HG03565 (cell line): ENCODE results near the gene COLEC11.

Source experiments
- ATAC-seq: cut with Tn5 transposase; IDR thresholded peaks from one replicate; pipeline ENCODE4 v1.9.1; 2021; ENCODE audit warnings: mild to moderate bottlenecking, moderate library complexity; ENCODE audit not compliant: unreplicated experiment

The COLEC11 gene

GRCh38 chr2:3637311-3637675, 42.4 kb downstream of the COLEC11 start:
- no peak for ATAC-seq

DNA sequence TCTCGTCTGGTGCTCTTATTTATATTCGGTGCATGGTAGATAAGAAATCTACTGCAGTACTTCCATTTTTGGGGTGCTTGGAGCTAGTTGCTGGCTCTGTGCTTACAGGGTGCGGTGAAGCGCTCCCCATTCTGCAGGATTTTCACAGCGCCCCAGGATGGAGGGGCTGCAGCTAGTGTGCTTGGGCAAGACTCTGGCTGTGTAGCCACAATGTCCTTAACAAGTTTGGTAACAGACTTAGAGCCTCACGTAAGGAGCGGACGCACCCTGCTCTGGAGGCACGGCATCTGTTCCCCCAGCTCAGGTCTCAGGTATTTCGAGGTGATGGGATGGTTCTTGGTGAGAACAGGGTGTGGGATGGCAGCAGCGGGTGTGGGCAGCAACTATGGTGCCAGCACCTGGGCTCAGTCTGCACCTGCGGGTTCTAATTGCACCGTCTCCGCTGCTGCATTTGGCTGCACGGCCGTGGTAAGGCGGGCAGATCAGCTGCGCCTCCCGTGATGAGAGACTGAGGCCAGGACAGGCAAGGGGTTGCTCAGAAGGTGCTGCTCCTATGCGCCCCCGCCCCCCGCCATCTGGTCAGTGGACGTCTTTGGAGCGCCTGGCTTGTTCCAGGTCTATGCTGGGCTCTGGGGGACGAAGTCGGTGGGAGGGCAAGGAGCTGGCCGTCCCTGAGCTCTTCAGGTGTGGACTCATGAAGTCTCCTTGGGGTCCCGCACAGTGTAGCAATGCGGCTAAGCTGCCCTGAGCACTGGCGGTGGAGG, 43.0 kb downstream of the COLEC11 start:
- ATAC-seq, result no peak

DNA sequence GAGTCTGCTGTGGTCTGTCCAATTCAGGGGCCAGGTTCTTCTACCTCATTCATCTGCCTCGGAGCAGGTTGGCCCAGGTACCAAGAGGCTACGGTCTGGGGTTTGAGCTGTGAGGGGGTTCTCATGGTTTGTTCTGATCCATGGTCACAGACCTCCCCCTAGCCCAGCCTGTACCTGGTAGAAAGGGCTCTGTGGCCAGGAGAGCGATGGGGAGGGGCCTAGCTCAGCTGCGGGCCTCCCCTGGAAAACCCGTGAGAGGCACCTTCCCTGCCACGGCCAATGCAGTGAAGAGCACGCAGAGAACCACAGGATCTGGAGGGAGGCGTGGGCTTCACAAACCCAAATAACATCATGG, 43.5 kb downstream of the COLEC11 start:
- ATAC-seq, result no peak

- no peak for ATAC-seq
Measured at GRCh38 chr2:3639015-3639630, 44.2 kb downstream of the COLEC11 start.

DNA sequence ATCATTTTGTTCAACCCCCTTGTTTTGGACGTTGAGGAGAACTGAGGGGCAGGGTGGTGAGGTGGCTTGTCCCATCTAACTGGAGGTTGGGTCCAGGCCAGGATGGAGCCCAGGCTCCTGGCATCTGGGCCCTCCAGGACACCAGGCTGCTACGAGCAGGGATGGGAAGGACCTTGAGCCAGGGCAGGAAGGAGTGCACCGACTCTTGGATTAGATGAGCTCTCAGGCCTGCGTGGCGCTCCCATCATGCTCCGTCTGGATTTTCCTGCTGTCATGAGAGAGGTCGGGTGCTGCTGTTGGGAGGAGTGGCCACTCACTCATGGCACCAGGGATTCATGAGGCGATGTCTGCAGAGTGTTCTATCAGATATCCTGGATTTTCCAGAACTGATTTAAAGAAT, 44.7 kb downstream of the COLEC11 start:
- no peak for ATAC-seq

DNA sequence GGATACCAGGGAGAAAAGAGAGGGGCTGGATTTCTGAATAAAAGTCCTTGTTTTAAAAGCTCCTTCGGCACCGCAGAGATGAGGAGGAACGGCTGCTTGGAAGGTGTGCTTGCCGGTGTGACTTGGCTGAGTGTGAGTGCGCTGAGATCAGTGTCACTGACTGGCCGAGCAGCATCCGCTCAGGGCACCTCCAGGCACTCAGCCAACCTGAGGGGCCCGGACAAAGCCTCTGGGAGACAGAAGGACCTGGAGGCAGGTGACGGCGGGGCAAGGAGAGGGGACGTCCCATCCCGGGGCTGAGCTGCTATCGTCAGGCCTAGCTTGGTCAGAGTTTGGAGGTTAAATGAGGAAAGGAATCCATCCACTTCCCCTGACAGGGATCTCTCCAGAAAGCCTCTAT, 46.3 kb downstream of the COLEC11 start:
- no peak for ATAC-seq

- ATAC-seq, result no peak
Measured at GRCh38 chr2:3641841-3642421, 47.0 kb downstream of the COLEC11 start.

DNA sequence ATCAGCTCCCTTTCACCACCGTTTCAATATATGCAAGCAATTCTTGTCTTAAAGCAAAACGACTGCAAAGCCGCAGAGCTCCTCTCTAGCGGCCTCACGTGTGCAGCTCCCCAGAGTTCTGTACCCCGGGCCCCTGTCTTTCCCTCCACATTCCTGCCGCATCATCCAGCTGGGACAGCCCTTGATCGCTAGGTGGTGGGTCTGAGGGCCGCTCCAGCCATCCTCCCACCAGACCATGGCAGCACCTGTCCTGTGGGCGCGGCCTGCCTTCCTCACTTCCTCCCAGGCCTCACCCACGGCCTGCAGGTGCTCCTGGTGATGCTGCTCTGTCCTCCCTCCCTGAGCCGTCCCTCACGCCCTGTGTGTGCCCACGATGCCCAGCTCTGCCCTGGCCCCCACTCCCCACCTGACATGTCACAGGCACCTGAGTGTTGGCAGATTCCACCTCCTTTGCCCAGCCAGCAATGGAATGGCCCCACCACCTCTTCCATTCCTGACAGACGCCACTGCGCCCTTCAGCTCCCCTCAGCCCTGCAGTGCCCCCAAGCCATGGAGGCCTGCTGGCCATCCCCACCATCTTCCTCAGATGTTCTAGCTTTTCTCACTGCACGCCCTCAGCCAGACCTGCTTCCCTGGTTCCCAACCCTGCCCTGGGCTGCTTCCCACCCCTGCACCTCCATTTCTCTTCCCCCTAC, 47.8 kb downstream of the COLEC11 start:
- no peak for ATAC-seq

DNA sequence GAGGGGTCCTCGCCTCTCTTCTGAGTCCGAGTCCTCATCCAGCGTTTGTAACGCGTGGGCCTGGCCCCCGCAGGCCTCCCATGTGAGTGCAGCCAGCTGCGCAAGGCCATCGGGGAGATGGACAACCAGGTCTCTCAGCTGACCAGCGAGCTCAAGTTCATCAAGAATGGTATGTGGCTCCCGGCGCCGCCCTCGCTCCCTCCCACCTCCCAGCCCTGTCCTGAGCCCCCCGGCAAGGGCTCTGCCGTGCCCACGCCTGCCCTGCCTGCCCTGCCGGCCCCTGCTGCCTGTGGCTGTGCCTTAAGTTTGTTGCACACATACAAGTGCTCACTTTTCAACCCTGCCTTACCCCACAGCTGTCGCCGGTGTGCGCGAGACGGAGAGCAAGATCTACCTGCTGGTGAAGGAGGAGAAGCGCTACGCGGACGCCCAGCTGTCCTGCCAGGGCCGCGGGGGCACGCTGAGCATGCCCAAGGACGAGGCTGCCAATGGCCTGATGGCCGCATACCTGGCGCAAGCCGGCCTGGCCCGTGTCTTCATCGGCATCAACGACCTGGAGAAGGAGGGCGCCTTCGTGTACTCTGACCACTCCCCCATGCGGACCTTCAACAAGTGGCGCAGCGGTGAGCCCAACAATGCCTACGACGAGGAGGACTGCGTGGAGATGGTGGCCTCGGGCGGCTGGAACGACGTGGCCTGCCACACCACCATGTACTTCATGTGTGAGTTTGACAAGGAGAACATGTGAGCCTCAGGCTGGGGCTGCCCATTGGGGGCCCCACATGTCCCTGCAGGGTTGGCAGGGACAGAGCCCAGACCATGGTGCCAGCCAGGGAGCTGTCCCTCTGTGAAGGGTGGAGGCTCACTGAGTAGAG, 48.7 kb downstream of the COLEC11 start:
- ATAC-seq, result no peak

- no peak for ATAC-seq
Measured at GRCh38 chr2:3644246-3644525, 49.3 kb downstream of the COLEC11 start.

DNA sequence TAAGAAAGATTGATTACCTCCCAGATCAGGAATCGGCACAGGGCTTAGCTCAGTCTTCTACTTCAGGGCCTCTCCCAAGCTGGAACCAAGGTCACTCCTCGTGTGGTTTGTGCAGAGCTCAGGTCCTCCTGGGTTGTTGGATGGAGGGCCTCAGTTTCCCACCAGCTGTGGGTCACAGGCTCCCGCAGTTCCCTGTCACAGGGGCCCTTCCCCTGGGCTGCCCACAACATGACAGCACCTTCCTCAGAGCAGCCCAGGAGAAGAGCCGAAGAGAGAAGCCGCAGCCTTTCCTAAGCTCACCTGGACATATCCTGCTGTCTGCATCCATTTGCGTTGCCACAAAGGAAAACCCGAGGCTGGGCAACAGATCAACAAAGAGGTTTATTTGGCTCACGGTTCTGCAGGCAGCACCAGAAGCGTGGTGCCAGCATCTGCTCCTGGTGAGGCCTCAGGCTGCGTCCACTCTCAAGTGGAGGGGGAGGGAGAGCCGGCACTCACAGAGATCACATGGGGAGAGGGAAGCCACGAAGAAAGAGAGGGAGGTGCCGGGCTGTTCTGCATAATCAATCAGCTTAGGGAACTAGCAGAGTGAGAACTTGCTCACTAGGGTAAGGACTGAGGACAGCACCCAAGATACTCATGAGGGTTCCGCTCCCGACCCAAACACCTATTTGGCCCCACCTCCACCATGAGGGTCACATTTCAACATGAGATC, 50.1 kb downstream of the COLEC11 start:
- no peak for ATAC-seq

DNA sequence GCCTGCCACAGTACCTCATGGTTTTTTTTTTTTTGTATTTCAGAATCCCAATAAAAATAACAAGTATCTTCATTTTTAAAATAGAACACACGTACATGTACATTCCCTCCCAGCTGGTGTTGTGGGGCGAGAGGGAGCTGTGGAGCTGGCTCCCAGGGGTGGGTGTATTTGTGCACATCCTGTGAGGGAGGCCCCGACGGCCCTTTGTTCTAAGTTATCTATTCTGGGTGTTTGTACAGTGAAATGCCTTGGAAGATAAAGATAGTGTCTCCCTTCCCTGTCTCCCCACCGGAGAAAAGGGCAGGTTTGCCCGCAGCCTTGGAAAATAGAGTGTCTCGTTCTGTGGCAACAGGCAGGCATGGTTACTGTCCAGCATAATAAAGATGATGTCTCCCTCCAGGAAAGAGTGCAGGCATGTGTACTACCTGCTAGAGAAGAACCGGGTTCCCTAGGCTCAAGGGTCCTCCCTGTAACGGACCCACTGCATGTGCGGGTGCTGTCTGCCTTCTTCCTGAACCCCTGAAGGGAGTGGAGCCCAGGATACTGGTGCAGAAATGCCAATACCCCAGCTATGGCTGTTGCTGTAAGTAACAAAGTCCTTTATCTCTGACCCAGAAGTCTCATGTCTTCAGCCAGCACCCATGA, 51.0 kb downstream of the COLEC11 start:
- ATAC-seq, result no peak

DNA sequence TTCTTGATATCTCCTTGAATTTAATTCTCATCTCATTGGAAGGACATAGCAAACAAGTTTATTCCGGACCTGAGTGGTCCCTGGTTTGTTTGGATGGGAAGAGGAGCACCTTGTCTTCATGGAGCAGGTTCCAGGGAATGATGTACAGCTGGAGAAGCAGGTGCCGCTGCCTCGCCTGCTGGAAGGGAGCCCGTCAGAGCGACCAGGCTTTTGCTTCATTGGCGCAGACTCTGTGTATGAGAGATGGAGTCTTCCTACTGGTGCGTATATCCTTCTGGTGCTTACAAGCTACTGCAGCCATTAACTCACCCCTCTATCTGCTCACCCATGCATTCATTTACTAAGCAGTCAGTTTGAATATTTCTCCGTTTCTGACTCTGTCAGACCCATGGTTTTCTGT, 51.5 kb downstream of the COLEC11 start:
- ATAC-seq, result no peak

- ATAC-seq, result no peak
Measured at GRCh38 chr2:3647246-3647645, 52.3 kb downstream of the COLEC11 start.

DNA sequence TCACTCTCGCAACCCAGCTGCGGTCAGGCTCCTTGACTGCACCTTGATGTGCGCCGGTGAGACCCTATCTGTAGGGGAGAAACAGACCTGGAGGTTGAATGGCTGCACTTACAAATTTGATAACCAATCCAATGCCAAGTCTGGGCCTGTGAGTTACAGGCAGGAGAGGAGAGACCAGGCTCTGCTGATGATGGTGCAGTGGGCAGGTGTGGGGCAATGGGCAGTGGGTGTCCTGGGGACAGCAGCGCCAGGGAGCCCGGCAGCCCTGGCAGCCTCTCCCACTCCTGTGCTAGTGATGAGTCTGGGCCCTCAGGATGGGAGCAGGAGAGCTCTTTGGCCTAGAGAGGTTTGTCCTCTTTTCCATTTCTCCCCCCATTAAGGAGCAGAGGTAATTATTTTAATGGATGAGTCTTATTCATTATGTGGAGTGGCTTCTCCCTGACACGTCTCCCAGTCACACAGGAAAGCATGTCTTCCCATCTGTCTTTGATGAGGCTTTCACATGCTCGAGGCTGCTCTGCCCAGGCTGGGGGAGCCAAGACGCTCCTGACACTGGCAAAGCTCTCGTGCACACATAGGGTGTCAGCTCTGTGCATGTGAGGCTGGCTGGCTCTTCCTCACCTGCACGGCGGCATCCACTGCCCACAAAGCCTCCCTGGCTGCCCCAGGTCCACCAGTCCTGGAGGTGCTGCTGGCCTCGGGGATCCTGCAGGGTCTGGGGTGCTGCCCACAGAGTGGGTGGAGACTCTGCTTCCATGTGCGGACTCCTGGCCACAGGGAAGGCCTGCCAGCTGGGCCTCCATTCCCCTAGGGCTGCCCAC, 53.1 kb downstream of the COLEC11 start:
- no peak for ATAC-seq

- ATAC-seq, result no peak
Measured at GRCh38 chr2:3648652-3649177, 53.8 kb downstream of the COLEC11 start.

DNA sequence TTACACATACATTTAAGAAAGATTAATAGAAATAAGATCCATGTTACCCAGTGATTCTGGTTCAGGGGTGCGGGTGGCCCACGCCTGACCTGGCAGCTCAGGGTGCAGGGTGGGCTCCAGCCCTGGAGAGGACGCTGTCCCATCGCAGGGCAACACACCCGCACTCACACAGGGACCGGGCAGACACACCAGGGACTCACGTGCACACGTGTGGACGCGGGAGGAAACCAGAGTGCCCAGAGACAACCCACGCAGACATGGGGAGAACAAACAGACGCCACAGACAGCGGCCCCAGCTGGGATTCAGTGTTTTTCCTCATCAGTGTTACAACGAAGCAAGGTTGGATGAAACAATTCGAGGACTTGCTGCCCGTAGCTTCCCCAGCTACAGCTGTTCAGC, 54.7 kb downstream of the COLEC11 start:
- no peak for ATAC-seq

- ATAC-seq, result no peak
Measured at GRCh38 chr2:3650140-3650920, 55.4 kb downstream of the COLEC11 start.
